SK-N-SH (cell line): ENCODE data around the gene SREBF2.

Source experiments
- CHD2 ChIP-seq: fragments of 150-350 bp; IDR thresholded peaks from 2 replicates; pipeline ENCODE4 v1.6.1; 2018; ENCODE audit warnings: low read length; ENCODE audit not compliant: partially characterized antibody
- CTCF ChIP-seq: fragments of 200-600 bp; sonication (generic); IDR thresholded peaks from 2 replicates; pipeline ENCODE4 v1.6.1; 2017; ENCODE audit warnings: antibody characterized with exemption, mild to moderate bottlenecking, moderate library complexity
- EZH2phosphoT487 ChIP-seq: fragments of 200-600 bp; sonication (generic); IDR thresholded peaks from 2 replicates; pipeline ENCODE4 v1.6.1; 2017; ENCODE audit warnings: low read depth, mixed run types, mild to moderate bottlenecking, antibody characterized with exemption, moderate library complexity, borderline replicate concordance
- FOXJ3 ChIP-seq: sonication (generic); formaldehyde crosslinking; IDR thresholded peaks from 2 replicates; pipeline ENCODE4 v1.5.1; 2020; ENCODE audit warnings: mild to moderate bottlenecking, missing genetic modification reagents
- GABPA ChIP-seq: IDR thresholded peaks from 2 replicates; pipeline ENCODE4 v1.4.0; 2012; ENCODE audit warnings: low read depth, mild to moderate bottlenecking
- MAX ChIP-seq: IDR thresholded peaks from 2 replicates; pipeline ENCODE4 v1.4.0; 2012; ENCODE audit warnings: low read depth
- POLR2AphosphoS5 ChIP-seq: IDR thresholded peaks from 2 replicates; pipeline ENCODE4 v1.6.1; 2012; ENCODE audit warnings: low read depth, low read length
- RAD21 ChIP-seq: IDR thresholded peaks from 2 replicates; pipeline ENCODE4 v1.6.1; 2012; ENCODE audit warnings: mild to moderate bottlenecking, low read length
- RCOR1 ChIP-seq: fragments of 150-350 bp; IDR thresholded peaks from 2 replicates; pipeline ENCODE4 v1.6.1; 2017; ENCODE audit warnings: antibody characterized with exemption, low read length
- RFX5 ChIP-seq: IDR thresholded peaks from 2 replicates; pipeline ENCODE4 v1.6.1; 2012; ENCODE audit warnings: mild to moderate bottlenecking, improper control_type of control experiment, low read length
- TAF1 ChIP-seq: IDR thresholded peaks from 2 replicates; pipeline ENCODE4 v1.6.1; 2012; ENCODE audit warnings: low read depth, mild to moderate bottlenecking, low read length, moderate library complexity, borderline replicate concordance
- USF2 ChIP-seq: fragments of 150-350 bp; IDR thresholded peaks from 2 replicates; pipeline ENCODE4 v1.6.1; 2017; ENCODE audit warnings: antibody characterized with exemption, low read length, low read depth, borderline replicate concordance
- ZBTB33 ChIP-seq: IDR thresholded peaks from 2 replicates; pipeline ENCODE4 v1.4.0; 2012; ENCODE audit warnings: low read depth, borderline replicate concordance

- TF ChIP-seq USF2 (no peak), CTCF (no peak), POLR2AphosphoS5 (no peak), RFX5 (no peak), RCOR1 (no peak), CHD2 (no peak), EZH2phosphoT487 (no peak), GABPA (no peak), MAX (no peak), FOXJ3 (CRISPR knock-in tag) (no peak), ZBTB33 (no peak), TAF1 (no peak), RAD21 (no peak)
Measured at GRCh38 chr22:41900652-41901312, 67.9 kb downstream of the SREBF2 start.
